ENCODE results near the gene KRT20. TPM values are rescaled to one million over a fixed set of nuclear protein-coding genes. Genes with fewer than 3 reads are reported as not detected.

KRT20 gene
- total and polyA plus RNA-seq, 9 of the 15 experiments (the other 6 are each of a cell fraction or from before 2014, with no cell fraction given), result 0.44 TPM; not detected in 8

- TF ChIP-seq, protein P1, sequence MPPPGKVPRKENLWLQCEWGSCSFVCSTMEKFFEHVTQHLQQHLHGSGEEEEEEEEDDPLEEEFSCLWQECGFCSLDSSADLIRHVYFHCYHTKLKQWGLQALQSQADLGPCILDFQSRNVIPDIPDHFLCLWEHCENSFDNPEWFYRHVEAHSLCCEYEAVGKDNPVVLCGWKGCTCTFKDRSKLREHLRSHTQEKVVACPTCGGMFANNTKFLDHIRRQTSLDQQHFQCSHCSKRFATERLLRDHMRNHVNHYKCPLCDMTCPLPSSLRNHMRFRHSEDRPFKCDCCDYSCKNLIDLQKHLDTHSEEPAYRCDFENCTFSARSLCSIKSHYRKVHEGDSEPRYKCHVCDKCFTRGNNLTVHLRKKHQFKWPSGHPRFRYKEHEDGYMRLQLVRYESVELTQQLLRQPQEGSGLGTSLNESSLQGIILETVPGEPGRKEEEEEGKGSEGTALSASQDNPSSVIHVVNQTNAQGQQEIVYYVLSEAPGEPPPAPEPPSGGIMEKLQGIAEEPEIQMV (tag; conservative IDR thresholded peaks at IDR 0.05; ENCODE audit: low read depth), result no peak
- TF ChIP-seq JUND (IDR thresholded peaks at IDR 0.05; ENCODE audit: borderline replicate concordance, low read depth, low read length) (peak; percentile 81), JUND (tag; IDR thresholded peaks at IDR 0.05; ENCODE audit: borderline replicate concordance, low read depth, low read length) (peak; percentile 82)
Measured at GRCh38 chr17:40903129-40903847, 18.2 kb upstream of the KRT20 start (continued).

- no peaks in the 10 kb centered on the region for H3K9me3 ChIP-seq (replicated peaks; ENCODE audit: control insufficient read depth, insufficient read depth, low read depth, low read length)
- intact Hi-C loops (cut with micrococcal nuclease), result loop anchor here (10.0 kb wide), 2 partner anchors 288 to 592 kb away; no protein-coding TSS in a partner anchor
- CTCF ChIA-PET (ENCODE audit: low intra/inter-chr PET ratio), result interaction anchor here (0.6 kb wide), 1 partner anchor 215 kb away, joined by 3 read pairs; no protein-coding TSS in a partner anchor
- H2AFZ ChIP-seq (ENCODE audit: low read depth, low read length), result no peak overlapping the region
- no peak overlapping the region for H3K4me2 ChIP-seq (ENCODE audit: insufficient read depth, low read length)
- TF ChIP-seq RBM14 (IDR thresholded peaks at IDR 0.05; ENCODE audit: borderline replicate concordance, insufficient read depth, low read depth, low read length), result no peak
- no peak for TF ChIP-seq TCFL5 (CRISPR knock-in tag; conservative IDR thresholded peaks at IDR 0.05)
- TF ChIP-seq SRSF7 (optimal IDR thresholded peaks at IDR 0.05; ENCODE audit: low read depth, low read length), result no peak
- FAIRE-seq (no peak), ATAC-seq (no peak), DNase-seq (ENCODE audit: extremely low read depth in 1 of 4, low spot score in 3 of 4) (no peak)
- 5% methylated on average over 4 of the region's 4 CpGs for WGBS (ENCODE audit: insufficient coverage, low coverage, missing lambda C conversion rate)
- no TSS peak for BruUV-seq (replicated peaks)
- in situ Hi-C loops (cut with MboI), result loop anchor here (10.0 kb wide), 1 partner anchor 98 kb away; no protein-coding TSS in a partner anchor
- H3K9me1 ChIP-seq (ENCODE audit: control insufficient read depth, insufficient read depth, low read length), result no peaks in the 10 kb centered on the region
- peaks cover 24 to 40% of the 10 kb centered on the region in 2 experiments for H3K27me3 ChIP-seq (ENCODE audit: control insufficient read depth in 2 of 2, insufficient read depth in 2 of 2, low read length in 2 of 2)
- no peak overlapping the region for H3K4me3 ChIP-seq
- no peaks in the 10 kb centered on the region; a peak in 1 of 5 replicates for H3K4me1 ChIP-seq (replicated peaks in 1 of 2; ENCODE audit: control insufficient read depth in 2 of 2, insufficient read depth in 2 of 2, low read length in 2 of 2)
- no peaks in the 10 kb centered on the region for H3K36me3 ChIP-seq (ENCODE audit: control insufficient read depth, insufficient read depth, low read length)
- H3K27ac ChIP-seq (ENCODE audit: extremely low read depth, low read depth, low read length), result no peak overlapping the region
- H4K20me1 ChIP-seq (replicated peaks; ENCODE audit: control insufficient read depth, insufficient read depth, low read length), result 0 out of 2 replicates have a peak, but pooled peaks cover 2% of the 10 kb centered on the region
- no peak overlapping the region for H3K9ac ChIP-seq (ENCODE audit: insufficient read depth in 1 of 2, low read depth in 2 of 2, low read length in 2 of 2)
- H3K79me2 ChIP-seq (ENCODE audit: control insufficient read depth, insufficient read depth, low read length), result no peaks in the 10 kb centered on the region
- POLR2A ChIA-PET, result interaction anchor here (0.7 kb wide), 1 partner anchor 390 kb away, joined by 3 read pairs; no protein-coding TSS in a partner anchor
Measured at GRCh38 chr17:40902498-40902897, 17.5 kb upstream of the KRT20 start.
